Naive thymus-derived CD4-positive, alpha-beta T cell (primary cell): ENCODE results near the gene ELP4. TPM values are rescaled to one million over a fixed set of nuclear protein-coding genes. Genes with fewer than 3 reads are reported as not detected.

ENCODE experiments used
- ATAC-seq: fragments of 150-1000 bp; cut with Tn5 transposase; 2 replicates; pipeline ENCODE4 v1.10.0; 2021; ENCODE audit warnings: mild to moderate bottlenecking, moderate library complexity
- CTCF ChIA-PET: fragments of 350-600 bp; sonication (Branson Sonifier 250); formaldehyde crosslinking; loops from one replicate; lab custom pipeline; 2021; ENCODE audit warnings: antibody characterized with exemption; lab: Charles Lee
- POLR2A ChIA-PET: fragments of 350-600 bp; sonication (Branson Sonifier 250); formaldehyde crosslinking; loops from one replicate; lab custom pipeline; 2021; ENCODE audit warnings: antibody characterized with exemption, inconsistent platforms; lab: Charles Lee
- DNase-seq, 9 donors: peaks; one replicate each; pipeline versions ENCODE4 v3.0.0 to v3.0.0-alpha.2; 2020 to 2022; ENCODE audit warnings: mixed read lengths in 1 of 9
- H3K27ac ChIP-seq: one replicate; pipeline ENCODE4 v1.7.0; 2013; ENCODE audit warnings: mild to moderate bottlenecking, low read depth, low read length, moderate library complexity
- H3K27me3 ChIP-seq, 2 donors: one replicate each; pipeline ENCODE4 v1.7.0; 2013; ENCODE audit warnings: low read length in 2 of 2, mild to moderate bottlenecking in 2 of 2, moderate library complexity in 2 of 2; ENCODE audit not compliant: control insufficient read depth in 2 of 2, insufficient read depth in 2 of 2
- H3K36me3 ChIP-seq, 3 experiments: 1 replicate in 2 of 3; 2 replicates in 1 of 3; pipeline ENCODE4 v1.7.0; 2013; ENCODE audit warnings: low read length in 3 of 3, mild to moderate bottlenecking in 3 of 3, moderate library complexity in 1 of 3; ENCODE audit not compliant: insufficient read depth in 3 of 3, control insufficient read depth in 2 of 3
- H3K4me1 ChIP-seq, 2 donors: one replicate each; pipeline ENCODE4 v1.7.0; 2013; ENCODE audit warnings: low read length in 2 of 2, mild to moderate bottlenecking in 2 of 2, moderate library complexity in 1 of 2; ENCODE audit not compliant: control insufficient read depth in 2 of 2, insufficient read depth in 2 of 2
- H3K4me3 ChIP-seq: 2 replicates; pipeline ENCODE4 v1.7.0; 2013; ENCODE audit warnings: mild to moderate bottlenecking, low read length
- H3K9me3 ChIP-seq, 3 experiments: 1 replicate in 2 of 3; 2 replicates in 1 of 3; pipeline ENCODE4 v1.7.0; 2013; ENCODE audit warnings: low read length in 3 of 3; ENCODE audit not compliant: control insufficient read depth in 2 of 3
- H3K27ac Mint-ChIP-seq, 9 donors: one replicate each; pipeline ENCODE4 v1.8.0; 2020 to 2022; ENCODE audit warnings: mixed read lengths in 9 of 9, mild to moderate bottlenecking in 8 of 9, moderate library complexity in 5 of 9, inconsistent platforms in 2 of 9
- H3K27me3 Mint-ChIP-seq, 5 donors: one replicate each; pipeline ENCODE4 v1.8.0; 2021 to 2022; ENCODE audit warnings: mixed read lengths in 5 of 5, mild to moderate bottlenecking in 1 of 5
- H3K36me3 Mint-ChIP-seq, 5 donors: one replicate each; pipeline ENCODE4 v1.8.0; 2020 to 2022; ENCODE audit warnings: mixed read lengths in 5 of 5, mild to moderate bottlenecking in 3 of 5, inconsistent platforms in 1 of 5
- H3K4me1 Mint-ChIP-seq, 7 donors: one replicate each; pipeline ENCODE4 v1.8.0; 2020 to 2022; ENCODE audit warnings: mixed read lengths in 7 of 7, mild to moderate bottlenecking in 3 of 7, inconsistent platforms in 1 of 7
- H3K4me3 Mint-ChIP-seq, 10 donors: one replicate each; pipeline ENCODE4 v1.8.0; 2020 to 2022; ENCODE audit warnings: mild to moderate bottlenecking in 10 of 10, mixed read lengths in 10 of 10, moderate library complexity in 6 of 10, inconsistent platforms in 2 of 10
- H3K9me3 Mint-ChIP-seq, 11 donors: one replicate each; pipeline ENCODE4 v1.8.0; 2020 to 2022; ENCODE audit warnings: mixed read lengths in 11 of 11, mild to moderate bottlenecking in 4 of 11, inconsistent platforms in 1 of 11, moderate library complexity in 1 of 11
- intact Hi-C, 2 donors: fragments of 100-400 bp; cut with micrococcal nuclease; formaldehyde crosslinking; loops; one replicate each; pipeline ENCODE4 v1.15.1; 2023
- polyA plus RNA-seq, 2 donors: library from polyadenylated mRNA; unstranded; fragments of 300-500 nt; fragmentation: Illumina TruSeq; gene quantifications; one replicate each; pipeline ENCODE4 v1.2.3, GENCODE V29; 2021
- total RNA-seq, 6 experiments: library from RNA in 5 of 6; stranded (reverse) in 5 of 6; gene quantifications; 1 replicate in 5 of 6; 2 replicates in 1 of 6; pipeline ENCODE4 v1.2.3 and lab custom pipeline; 2021 to 2026

ELP4 gene
- total and polyA plus RNA-seq, 7 experiments from 2014 or later: 16.8 to 23.5 (median 21.2) TPM

- H3K9me3 Mint-ChIP-seq: no peaks in the 10 kb centered on the region
- H3K4me1 Mint-ChIP-seq: no peaks in the 10 kb centered on the region
- ChIA-PET CTCF (no interaction called here), POLR2A (no interaction called here)
- no peak overlapping the region for H3K4me3 Mint-ChIP-seq
- DNase-seq: no peak
- Histone ChIP-seq H3K27me3 (no peaks in the 10 kb centered on the region), H3K27ac (no peak overlapping the region), H3K36me3 (peaks cover 0 to 6% (median 0%) of the 10 kb centered on the region in 3 experiments), H3K4me1 (no peaks in the 10 kb centered on the region), H3K4me3 (no peak overlapping the region), H3K9me3 (no peaks in the 10 kb centered on the region)
- no peaks in the 10 kb centered on the region for H3K27me3 Mint-ChIP-seq
- no peak for ATAC-seq
- H3K36me3 Mint-ChIP-seq: peaks cover 0 to 32% (median 12%) of the 10 kb centered on the region in 5 donors
- H3K27ac Mint-ChIP-seq: no peak overlapping the region
- intact Hi-C loops: no loop called here
Measured at GRCh38 chr11:31646216-31646615, 136.6 kb downstream of the ELP4 start.

DNA sequence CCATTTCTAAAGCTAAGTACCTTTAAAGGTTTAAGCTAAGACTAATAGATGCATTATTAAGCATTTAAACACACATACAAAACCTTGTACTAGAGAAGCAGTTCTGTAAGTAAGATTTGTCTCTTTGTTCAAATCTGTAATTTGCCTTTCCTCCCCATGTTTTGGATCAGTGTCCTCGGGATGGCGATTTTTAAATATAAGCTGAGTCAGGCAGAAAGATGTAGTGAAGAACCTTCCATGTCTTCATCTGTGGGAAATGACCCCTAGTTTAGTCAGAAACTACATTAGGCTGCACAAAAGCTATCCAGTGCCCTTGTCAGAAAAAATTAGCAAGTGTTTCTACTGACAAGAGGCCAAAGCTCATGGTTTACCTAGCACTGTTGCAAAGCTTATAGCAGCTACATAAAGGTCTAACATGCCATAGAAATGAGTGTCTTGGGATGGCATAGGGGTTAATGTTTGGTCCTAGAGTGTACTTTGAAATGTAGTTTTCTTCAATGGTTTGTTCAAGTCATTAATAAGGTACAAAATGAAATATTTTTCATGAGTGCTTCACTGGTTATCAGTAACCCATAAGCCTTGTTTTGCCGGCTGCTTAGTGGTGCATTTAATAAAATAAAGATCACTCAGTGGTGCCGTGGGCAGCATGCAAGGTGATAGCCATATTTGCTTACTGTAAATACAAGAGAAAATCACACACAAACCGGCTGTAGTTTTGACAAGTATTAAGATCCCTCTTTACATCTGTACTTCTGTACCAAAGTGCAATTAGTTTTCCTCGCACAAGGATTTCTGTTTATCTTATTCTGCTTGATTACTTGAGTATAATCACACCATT, 139.8 kb downstream of the ELP4 start:
- DNase-seq (no peak), ATAC-seq (no peak)
- no peaks in the 10 kb centered on the region for H3K4me1 ChIP-seq
- no peaks in the 10 kb centered on the region for H3K27me3 ChIP-seq
- no peak overlapping the region for H3K4me3 ChIP-seq
- CTCF ChIA-PET: no interaction called here
- H3K27ac ChIP-seq: no peak overlapping the region
- POLR2A ChIA-PET: no interaction called here
- no peaks in the 10 kb centered on the region for H3K9me3 ChIP-seq
- Mint-ChIP-seq H3K9me3 (no peaks in the 10 kb centered on the region), H3K4me3 (no peak overlapping the region), H3K36me3 (peaks cover 0 to 36% (median 16%) of the 10 kb centered on the region in 5 donors), H3K27me3 (no peaks in the 10 kb centered on the region), H3K27ac (no peak overlapping the region), H3K4me1 (peaks cover 0 to 2% (median 0%) of the 10 kb centered on the region in 7 donors)
- intact Hi-C loops: no loop called here
- H3K36me3 ChIP-seq: peaks cover 0 to 6% (median 0%) of the 10 kb centered on the region in 3 experiments

DNA sequence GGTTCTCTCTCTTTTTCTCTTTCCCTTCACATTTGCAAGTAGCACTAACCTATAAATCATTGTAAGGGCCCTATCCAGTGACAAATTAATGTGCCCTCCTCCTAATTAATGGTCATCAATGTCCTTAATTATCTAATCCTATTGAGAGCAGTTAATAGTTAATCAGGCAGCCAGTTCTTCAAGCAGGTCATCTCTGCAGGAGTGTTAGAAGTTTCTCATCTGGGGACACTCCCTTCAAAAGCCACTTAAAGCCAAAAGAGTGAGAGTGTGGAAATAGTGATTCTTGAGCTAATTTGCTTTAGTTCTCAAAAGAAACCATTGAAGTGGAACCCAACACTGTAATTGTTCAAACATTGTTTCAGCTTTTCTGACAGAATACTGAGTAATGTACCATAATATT, 141.6 kb downstream of the ELP4 start:
- H3K4me3 ChIP-seq: no peak overlapping the region
- Mint-ChIP-seq H3K27me3 (no peaks in the 10 kb centered on the region), H3K27ac (no peak overlapping the region), H3K9me3 (no peaks in the 10 kb centered on the region), H3K36me3 (peaks cover 0 to 39% (median 16%) of the 10 kb centered on the region in 5 donors), H3K4me3 (no peak overlapping the region), H3K4me1 (peaks cover 0 to 2% (median 0%) of the 10 kb centered on the region in 7 donors)
- H3K27ac ChIP-seq: no peak overlapping the region
- no peak for ATAC-seq
- H3K36me3 ChIP-seq: peaks cover 0 to 6% (median 0%) of the 10 kb centered on the region in 3 experiments
- DNase-seq: no peak
- POLR2A ChIA-PET: interaction anchor here (0.5 kb wide), 1 partner anchor 10 kb away, joined by 3 read pairs; no protein-coding TSS in a partner anchor
- intact Hi-C loops: no loop called here
- H3K27me3 ChIP-seq: no peaks in the 10 kb centered on the region
- CTCF ChIA-PET: no interaction called here
- H3K9me3 ChIP-seq: no peaks in the 10 kb centered on the region
- no peaks in the 10 kb centered on the region for H3K4me1 ChIP-seq

GRCh38 chr11:31651822-31652221, 142.3 kb downstream of the ELP4 start:
- Histone ChIP-seq H3K36me3 (peaks cover 0 to 6% (median 0%) of the 10 kb centered on the region in 3 experiments), H3K4me3 (no peak overlapping the region), H3K4me1 (no peaks in the 10 kb centered on the region), H3K27me3 (no peaks in the 10 kb centered on the region), H3K27ac (no peak overlapping the region), H3K9me3 (no peaks in the 10 kb centered on the region)
- ATAC-seq (no peak), DNase-seq (no peak)
- Mint-ChIP-seq H3K9me3 (no peaks in the 10 kb centered on the region), H3K27me3 (no peaks in the 10 kb centered on the region), H3K36me3 (peaks cover 0 to 36% (median 16%) of the 10 kb centered on the region in 5 donors), H3K4me3 (no peak overlapping the region), H3K27ac (no peak overlapping the region), H3K4me1 (peaks cover 0 to 2% (median 0%) of the 10 kb centered on the region in 7 donors)
- intact Hi-C loops: no loop called here
- CTCF ChIA-PET: no interaction called here
- POLR2A ChIA-PET: no interaction called here

- no peaks in the 10 kb centered on the region for H3K4me1 ChIP-seq
- POLR2A ChIA-PET: no interaction called here
- CTCF ChIA-PET: no interaction called here
- no peak overlapping the region for H3K4me3 Mint-ChIP-seq
- H3K4me1 Mint-ChIP-seq: peaks cover 0 to 2% (median 0%) of the 10 kb centered on the region in 7 donors
- H3K27me3 Mint-ChIP-seq: no peaks in the 10 kb centered on the region
- H3K36me3 ChIP-seq: peaks cover 0 to 6% (median 0%) of the 10 kb centered on the region in 3 experiments
- H3K27ac ChIP-seq: no peak overlapping the region
- peaks cover 0 to 36% (median 21%) of the 10 kb centered on the region in 5 donors for H3K36me3 Mint-ChIP-seq
- no peaks in the 10 kb centered on the region for H3K9me3 Mint-ChIP-seq
- intact Hi-C loops: no loop called here
- H3K9me3 ChIP-seq: no peaks in the 10 kb centered on the region
- no peak for DNase-seq
- no peak for ATAC-seq
- H3K27me3 ChIP-seq: no peaks in the 10 kb centered on the region
- no peak overlapping the region for H3K27ac Mint-ChIP-seq
- H3K4me3 ChIP-seq: no peak overlapping the region
Measured at GRCh38 chr11:31652528-31652927, 143.0 kb downstream of the ELP4 start.

GRCh38 chr11:31655483-31655882, 145.9 kb downstream of the ELP4 start:
- no peak overlapping the region for H3K27ac Mint-ChIP-seq
- H3K27me3 ChIP-seq: no peaks in the 10 kb centered on the region
- ChIA-PET CTCF (no interaction called here), POLR2A (no interaction called here)
- H3K36me3 ChIP-seq: no peaks in the 10 kb centered on the region
- no peaks in the 10 kb centered on the region for H3K4me1 ChIP-seq
- intact Hi-C loops: no loop called here
- H3K4me1 Mint-ChIP-seq: peaks cover 0 to 2% (median 0%) of the 10 kb centered on the region in 7 donors
- H3K36me3 Mint-ChIP-seq: peaks cover 0 to 21% (median 11%) of the 10 kb centered on the region in 5 donors
- no peak overlapping the region for H3K4me3 Mint-ChIP-seq
- H3K9me3 Mint-ChIP-seq: no peaks in the 10 kb centered on the region
- ATAC-seq: no peak
- DNase-seq: no peak
- H3K4me3 ChIP-seq: no peak overlapping the region
- no peaks in the 10 kb centered on the region for H3K9me3 ChIP-seq
- H3K27me3 Mint-ChIP-seq: no peaks in the 10 kb centered on the region
- H3K27ac ChIP-seq: no peak overlapping the region
